GM21737 (cell line): ENCODE results near the gene THBS2.
A peak's percentile ranks its signal among the peaks of the same experiment; 100 is the strongest.
"Not testable (repeated sequence)": the region's sequence is repeated elsewhere in the genome, so short reads cannot be mapped to it uniquely, and the experiment has no call there.

Experiments
- ATAC-seq: cut with Tn5 transposase; IDR thresholded peaks from one replicate; pipeline ENCODE4 v1.9.1; 2021; ENCODE audit warnings: mild to moderate bottlenecking, moderate library complexity; ENCODE audit not compliant: unreplicated experiment

Gene THBS2

DNA sequence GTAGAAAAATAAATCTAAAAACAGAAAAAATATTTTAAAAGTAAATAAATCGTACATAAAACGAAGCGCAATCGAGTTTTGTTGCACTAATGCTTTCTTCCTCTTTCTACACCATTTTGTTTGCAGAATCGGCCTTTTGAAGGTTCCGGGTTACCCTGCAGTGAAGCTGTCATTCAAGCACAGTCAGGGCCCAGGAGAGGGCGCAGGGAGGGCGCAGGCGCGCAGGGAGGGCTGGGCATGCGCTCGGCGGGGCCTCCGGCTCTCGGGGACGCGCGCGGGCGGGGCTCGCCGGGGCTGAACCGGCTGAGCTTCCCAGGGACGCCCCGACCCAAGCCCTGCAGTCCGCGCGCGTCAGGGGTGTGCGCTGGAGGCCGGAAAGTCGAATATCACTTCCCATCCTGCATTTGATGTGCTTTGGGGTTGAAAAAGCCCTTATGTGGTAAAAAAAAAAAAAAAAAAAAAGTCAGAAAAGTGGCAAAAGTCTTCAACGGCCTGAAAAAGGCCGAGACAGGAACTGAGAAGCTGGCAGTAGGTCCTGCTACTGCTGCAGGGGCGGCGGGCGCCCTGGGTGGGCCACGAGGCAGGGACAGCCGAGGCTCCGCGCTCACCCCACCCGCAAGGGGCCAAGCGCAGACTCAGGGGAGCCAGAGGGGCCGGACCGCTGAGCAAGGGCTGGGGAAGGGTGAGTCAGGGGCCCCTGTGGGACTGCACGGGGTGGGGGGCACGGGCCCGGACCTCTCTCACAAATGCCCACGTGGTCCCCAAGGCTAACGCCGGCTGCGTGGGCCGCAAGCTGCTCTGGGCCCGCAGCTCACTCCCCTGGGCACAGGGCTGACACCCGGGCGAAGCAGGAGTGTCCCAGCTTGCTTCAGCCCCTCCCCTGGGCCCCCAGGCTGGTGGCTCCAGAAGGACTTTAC, 40.5 kb downstream of the THBS2 start:
- ATAC-seq: peak; percentile 99

DNA sequence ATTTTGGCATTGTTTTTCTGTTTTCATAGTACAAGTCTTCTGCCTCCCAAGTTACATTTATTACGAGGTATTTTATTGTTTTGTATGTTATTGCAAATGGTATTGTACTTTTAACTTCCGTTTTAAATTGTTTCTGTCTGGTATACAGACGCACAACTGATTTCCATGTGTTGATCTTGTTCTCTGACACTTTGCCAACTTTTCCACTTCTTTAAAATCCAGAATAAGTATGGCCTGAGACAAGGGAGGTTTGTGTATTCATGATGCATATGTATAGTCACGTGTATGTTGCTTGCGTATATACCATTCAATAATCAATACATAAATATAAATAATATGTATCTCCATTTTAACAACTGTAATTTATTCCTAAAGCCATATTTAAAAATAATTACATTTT, 41.2 kb downstream of the THBS2 start:
- ATAC-seq: no peak

DNA sequence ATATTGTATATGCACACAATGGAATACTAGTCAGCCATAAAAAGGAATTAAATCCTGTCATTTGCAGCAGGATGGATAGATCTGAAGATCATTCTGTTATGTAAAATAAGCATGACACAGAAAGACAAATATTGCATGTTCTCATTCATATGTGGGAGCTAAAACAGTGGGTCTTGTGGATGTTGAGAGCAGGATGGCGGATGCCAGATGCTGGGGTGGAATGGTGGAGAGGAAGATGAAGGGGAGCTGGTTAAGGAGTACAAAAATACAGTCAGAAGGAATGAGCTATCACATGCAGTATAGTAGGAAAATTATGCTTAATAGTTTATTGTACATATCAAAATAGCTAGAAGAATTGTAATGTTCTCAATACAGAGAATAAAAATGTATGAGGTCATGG, 41.8 kb downstream of the THBS2 start:
- ATAC-seq: no peak

DNA sequence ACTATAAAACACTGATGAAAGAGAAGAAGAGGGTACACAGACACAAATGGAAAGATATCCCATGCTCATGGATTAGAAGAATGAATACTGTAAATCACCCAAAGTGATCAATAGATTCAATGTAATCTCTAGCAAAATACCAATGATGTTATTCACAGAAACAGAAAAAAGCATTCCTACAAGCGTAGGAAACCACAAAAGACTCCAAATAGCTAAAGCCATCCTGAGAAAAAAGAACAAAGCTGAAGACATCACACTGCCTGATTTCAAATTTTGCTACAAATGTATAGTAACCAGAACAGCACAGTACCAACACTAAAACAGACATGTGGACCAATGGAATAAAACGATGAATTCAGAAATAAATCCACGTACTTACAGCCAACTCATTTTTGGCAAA, 43.0 kb downstream of the THBS2 start:
- ATAC-seq: no peak

DNA sequence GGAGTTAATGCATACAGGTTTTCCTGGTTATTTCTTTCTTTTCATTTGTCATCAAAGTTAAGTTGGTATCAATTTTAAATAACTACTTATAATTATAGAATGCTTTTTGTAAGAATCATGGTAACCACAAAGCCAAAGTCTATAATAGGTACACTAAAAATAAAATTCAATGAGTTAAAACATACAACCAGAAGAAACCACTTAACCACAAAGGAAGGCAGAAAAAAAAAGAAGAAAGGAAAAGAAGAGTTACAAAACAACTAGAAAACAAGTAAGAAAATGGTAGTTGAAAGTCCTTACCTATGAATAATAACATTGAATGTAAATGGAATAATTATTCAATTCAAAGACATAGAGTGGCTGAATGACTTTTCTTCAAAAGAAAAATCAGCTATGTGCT, 45.6 kb downstream of the THBS2 start:
- ATAC-seq: no peak

DNA sequence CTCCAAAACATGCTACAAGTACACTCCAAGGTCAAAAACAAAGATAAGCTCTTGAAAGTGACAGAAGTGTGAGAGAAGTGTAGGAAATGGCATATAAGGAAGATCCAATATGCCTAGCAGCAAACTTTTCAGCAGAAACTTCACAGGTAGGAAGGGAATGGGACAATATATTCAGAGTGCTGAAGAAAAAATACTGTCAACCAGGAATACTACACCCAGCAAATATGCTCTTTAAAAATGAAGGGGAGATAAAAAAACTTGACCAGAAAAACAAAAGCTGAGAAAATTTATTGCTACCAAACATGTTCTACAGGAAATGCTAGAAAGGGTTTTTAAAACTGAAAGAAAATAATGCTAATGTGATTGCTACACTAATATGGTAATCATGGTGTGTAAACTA, 46.2 kb downstream of the THBS2 start:
- no peak for ATAC-seq

DNA sequence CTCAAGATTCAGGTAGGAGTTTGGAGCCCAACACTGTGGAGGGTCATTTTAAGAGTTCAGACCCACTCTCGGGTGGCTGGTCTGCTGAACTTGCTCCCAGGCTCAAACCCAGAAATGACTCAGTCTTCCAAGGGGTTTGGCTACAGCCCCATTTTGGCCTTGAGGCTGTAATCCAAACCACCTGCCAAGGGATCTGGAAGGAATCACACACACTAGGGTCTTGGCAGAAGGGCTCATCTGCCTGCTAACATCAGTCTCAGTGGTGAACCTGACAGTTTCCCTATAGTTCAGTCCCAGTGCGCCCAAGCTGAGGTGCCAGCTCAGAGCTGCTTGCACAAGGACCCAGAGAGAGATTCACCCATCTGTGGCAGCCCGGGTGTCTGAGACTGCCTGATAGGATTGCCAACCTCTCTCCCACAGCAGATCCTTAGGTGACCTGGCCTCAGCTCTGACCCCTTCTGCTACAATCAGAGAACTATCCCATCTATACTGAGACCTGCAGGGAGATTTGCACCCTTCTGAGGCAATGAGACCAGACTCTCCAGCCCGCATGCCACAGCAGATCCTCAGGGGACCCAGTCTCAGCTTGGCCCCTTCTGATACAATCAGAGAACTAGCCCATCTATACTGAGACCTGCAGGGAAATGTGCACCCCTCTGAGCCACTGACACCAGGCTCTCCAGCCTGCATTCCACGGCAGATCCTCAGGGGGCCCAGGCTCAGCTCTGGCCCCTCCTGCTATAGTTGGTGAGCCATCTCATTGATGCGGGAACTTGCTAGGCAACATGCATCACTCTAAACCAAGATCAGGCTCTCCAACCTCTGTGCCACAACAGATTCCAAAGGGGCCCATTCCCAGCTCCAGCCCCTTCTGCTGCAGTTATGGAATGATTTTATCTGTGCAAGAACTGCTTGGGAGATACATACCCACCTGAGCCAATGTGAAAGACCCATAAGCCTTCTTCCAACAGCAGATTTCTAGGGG, 48.2 kb downstream of the THBS2 start:
- ATAC-seq: no peak

DNA sequence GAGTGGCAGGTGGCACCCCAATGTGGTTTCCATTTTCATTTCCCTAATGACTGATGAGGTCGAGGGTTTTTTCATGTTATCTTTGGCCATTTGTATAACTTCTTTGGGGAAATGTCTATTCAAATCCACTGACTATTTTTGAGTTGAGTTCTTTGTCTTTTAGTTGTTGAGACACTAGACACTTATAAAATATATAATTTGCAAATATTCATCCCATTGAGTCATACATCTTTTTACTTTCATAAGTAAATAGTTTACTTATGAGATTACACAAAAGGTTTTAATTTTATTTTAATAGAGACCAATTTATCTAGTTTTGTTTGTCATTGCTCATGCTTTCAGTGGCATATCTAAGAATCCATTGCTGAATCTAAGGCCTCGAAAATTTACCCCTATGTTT, 49.5 kb downstream of the THBS2 start:
- ATAC-seq: no peak

DNA sequence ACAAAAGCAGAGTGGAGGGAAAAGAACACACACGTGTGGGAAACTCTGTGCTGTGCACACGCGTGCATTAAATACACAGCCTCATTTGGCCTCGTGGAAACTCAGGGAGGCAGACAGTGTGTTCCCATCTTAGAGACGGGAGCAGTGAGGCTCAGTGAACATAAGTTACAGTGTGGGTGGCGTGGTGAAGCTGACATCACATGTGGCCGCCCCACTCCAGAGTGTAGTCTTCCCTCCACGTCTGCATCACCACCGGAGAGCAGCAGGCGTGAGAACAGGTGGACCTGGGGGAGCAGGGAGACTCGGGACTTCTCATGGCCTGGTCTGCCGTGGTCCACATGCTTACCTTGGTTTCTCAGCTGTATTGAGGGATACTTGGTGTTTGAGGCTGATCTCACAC, 51.7 kb downstream of the THBS2 start:
- ATAC-seq: no peak

DNA sequence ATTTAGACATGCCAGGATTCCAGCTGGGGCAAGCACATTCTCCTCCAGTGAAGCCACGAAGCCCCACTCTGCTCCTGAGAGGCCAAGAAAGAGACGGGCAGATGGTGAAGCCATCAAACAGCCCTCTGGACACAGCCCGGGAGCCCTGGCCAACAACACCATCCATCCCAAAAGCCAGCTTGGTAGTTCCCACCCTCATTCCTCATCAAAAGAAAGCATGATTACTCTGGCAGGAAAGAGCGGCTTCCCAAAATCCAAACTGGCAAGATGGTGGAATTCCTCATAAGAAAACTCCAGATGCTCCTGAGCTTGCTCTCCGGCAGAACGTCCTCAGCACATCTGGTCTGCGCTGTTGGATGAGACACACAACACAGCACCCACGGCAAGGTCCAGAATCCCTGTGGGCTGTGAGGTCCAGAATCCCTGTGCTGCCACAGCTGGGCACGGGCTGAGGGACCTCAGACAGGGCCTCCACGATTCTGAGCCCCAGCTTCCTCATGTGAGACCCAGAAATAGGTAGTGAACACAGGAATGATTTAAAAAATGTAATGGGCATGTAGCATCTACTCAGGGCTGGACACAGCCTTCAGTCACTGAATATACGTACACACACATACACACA, 52.6 kb downstream of the THBS2 start:
- ATAC-seq: no peak

DNA sequence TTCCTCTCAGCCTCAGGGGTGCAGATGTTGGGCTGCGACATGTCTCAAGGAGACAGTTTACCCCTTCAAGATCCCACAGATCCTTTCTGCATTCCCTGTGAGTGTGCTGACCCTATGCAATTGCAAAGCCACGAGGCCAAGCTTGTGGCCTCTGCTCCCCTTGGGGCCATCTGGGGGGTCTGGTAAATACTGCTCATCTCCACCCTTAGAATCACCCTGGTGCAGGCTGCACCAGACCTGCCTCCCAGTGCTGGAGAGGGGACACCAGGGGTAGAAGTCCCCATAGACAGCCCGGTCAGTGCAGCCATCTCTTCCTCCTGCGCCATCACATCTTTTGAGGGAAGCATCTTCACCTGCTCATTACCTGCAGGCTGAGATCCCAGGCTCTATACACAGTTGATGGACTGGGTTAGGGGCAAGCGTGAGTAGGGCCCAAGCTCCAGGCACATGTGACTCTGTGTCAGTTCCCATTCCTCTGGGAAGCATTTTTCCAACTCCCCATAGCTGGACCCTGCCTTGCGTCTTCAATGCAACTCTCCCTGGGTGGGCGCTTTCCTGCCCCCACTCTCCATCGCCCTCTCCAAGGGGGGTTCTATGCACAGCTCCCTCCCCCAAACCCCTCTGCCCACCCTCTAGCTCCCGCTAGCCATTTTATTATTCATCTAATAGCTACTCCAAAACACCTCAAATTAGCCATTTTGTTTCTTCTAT, 53.9 kb downstream of the THBS2 start:
- ATAC-seq: no peak

DNA sequence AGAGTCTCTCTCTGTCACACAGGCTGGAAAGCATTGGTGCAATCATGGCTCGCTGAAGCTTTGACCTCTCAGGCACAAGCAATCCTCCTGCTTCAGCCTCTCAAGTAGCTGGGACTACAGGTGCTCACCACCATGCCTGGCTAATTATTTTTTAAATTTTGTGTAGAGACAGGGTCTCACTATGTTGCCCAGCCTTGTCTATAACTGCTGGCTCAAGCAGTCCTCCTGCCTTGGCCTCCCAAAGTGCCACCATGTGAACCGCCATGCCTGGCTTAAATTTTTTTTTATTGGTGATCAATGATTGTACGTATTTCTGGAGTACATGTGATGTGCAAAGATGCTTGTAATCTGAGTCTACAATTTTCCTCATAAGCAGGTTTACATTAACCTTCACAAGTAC, 54.8 kb downstream of the THBS2 start:
- no peak for ATAC-seq

DNA sequence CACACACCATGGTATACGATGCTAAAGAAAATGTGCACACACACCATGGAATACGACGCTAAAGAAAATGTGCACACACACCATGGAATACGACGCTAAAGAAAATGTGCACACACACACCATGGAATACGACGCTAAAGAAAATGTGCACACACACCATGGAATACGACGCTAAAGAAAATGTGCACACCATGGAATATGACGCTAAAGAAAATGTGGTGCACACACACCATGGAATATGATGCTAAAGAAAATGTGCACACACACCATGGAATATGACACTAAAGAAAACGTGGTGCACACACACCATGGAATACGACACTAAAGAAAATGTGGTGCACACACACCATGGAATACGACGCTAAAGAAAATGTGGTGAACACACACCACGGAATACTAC, 55.7 kb downstream of the THBS2 start:
- ATAC-seq: not testable (repeated sequence)

DNA sequence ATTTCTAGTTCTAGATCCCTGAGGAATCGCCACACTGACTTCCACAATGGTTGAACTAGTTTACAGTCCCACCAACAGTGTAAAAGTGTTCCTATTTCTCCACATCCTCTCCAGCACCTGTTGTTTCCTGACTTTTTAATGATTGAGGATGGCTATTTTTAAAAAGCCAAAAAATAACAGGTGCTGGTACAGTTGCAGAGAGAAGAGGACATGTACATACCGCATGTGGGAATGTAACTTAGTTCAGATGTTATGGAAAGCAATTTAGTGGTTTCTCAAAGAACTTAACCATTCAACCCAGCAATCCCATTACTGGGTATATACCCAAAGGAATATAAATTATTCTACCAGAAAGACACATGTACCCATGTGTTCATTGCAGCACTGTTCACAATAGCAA, 57.4 kb downstream of the THBS2 start:
- ATAC-seq: not testable (repeated sequence)

DNA sequence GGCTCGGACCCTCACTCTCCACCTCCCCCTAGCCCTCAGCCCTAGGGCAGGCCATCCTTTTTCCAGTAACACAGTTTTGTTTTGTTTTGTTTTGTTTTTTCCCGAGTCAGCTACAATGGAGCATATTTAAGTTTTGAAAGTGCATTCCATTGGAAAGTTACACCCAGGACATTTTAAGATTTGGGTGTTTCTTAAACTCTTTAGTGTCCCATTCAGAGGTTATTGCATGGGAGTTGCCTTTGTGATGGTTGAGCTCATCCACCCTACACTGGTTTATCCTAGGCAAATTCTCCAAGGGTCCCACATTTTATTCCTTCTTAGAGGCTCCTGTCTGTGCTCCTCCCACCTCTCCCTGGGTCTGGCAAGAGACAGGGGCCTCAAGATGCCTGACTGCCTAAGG, 58.9 kb downstream of the THBS2 start:
- no peak for ATAC-seq

DNA sequence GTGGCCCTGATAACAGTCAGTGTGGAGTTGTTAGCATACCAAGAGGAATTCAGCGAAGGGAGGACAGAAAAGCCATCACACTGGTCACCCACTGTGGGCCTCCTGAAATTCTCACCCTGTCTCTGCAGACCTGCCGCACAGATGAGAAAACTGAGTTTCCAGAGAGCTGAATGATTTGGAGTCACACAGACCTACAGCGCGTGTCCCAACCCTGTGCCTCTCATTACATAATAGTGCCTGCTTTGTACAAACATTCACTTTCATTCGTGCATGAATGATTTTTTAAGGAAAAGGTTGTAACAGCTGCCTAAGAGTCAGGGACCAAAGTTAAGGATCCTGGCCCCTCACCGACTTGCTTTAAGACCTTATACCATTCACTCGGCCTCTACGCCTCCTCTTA, 62.7 kb downstream of the THBS2 start:
- ATAC-seq: no peak

DNA sequence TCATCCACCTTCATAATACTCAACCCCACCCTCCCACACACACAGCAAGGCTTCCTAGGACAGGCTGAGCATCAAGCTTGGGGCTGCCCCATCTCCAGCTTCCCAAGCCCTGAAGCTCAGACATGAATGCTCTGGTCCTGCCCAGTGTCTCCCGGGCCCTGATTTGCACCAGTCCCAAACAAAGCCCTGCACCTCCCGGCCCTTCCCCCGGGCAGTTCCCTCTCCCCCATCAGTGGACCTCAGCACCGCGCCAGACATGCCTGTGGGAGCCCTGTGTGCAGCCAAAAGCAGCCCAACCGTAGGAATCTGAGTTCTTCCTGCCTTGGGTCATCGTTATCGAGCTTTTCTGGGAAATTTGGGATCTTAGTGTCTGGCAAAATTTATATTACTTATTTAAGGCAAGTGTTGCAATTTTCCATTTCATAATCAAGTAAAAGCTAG, 63.5 kb downstream of the THBS2 start:
- no peak for ATAC-seq

DNA sequence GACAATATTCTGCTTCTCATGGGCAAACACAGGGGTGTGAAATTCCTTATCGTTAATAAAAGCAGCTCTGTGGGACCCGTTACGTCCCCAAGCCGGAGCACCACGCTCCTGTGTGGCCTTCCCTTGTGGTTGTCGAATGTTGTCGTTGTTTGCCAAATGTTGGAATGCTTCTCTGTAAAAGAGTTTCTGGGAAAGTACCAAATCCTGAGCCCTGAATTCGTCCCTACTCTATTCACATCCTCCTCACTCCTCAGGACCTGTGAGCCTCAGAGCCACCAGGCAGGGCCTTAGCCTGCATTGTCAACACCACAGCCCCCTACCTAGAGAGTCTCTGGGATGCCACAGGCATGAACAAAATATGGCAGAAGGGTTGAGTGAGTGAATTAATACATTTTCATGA, 64.0 kb downstream of the THBS2 start:
- ATAC-seq: no peak

DNA sequence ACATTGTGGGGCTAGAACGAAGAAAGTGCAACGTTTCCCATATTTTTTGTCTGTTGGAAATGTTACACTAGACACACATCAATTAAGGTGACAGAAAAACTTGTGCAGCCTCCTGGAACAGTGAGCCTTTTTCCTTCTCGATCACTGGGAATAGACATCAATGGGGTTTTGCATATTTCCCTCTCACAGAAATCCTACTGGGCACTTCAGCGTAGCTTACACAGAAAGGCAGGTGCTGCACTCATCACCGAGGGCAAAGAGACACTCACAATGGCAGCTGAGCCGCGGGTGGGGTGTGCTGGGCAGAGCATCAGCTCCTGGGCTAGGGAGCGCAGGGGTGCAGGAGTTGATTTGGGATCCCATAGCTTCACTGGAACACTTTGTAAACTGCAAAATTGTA, 64.5 kb downstream of the THBS2 start:
- ATAC-seq: no peak

DNA sequence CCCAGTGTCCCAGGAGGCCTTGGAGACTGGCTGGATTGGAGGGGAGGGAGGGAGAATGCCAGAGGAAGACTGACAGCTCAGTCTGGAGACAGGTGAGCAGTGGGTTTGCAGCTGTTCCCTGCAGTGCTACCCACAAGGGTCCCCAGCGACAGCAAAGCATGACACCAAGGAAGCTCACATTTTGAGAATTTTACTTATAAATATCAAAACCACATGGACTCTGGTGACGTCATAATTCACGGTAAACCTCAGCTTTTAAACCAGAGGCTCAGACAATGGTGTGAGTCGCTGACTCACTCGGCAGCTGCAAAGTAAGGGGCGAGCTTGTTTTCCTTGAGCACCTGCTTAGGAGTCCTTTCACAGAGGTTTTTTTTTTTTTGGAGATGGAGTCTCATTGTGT, 65.2 kb downstream of the THBS2 start:
- ATAC-seq: no peak

DNA sequence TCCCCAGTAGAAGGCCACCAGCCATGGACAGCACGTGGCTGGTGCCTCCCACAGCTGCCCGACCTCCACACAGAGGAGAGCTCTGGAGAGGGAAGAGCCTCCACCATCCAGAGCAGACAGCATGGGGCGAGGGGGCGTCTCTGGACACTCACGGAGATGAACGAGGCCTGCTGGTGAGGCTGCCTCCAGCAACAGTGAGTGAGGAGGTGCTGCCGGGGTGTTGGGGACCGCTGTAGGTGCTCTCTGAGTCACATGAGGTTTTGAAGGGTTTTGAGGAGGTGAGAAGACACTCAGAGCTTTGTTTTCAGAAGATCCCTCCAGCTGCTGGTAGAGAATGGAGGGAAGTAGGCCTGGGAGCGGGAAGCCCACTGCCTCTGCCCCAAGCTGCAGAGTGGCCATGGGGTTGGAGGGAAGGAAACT, 65.6 kb downstream of the THBS2 start:
- ATAC-seq: no peak
